ENCODE results near the gene FIZ1. TPM values are rescaled to one million over a fixed set of nuclear protein-coding genes. Genes with fewer than 3 reads are reported as not detected.

Gene FIZ1
- total and polyA plus RNA-seq, 4 donors, result 1.1 to 4.3 (median 2.3) TPM

GRCh38 chr19:55611300-55611982, 12.1 kb upstream of the FIZ1 start:
- no peak for DNase-seq (ENCODE audit: low spot score)
- Histone ChIP-seq H3K27me3 (ENCODE audit: control insufficient read depth in 4 of 4, insufficient read depth in 4 of 4, low read length in 3 of 4) (no peaks in the 10 kb centered on the region), H3K27ac (ENCODE audit: low read depth in 1 of 2, low read length in 2 of 2) (no peak overlapping the region), H3K36me3 (ENCODE audit: control insufficient read depth in 4 of 4, insufficient read depth in 3 of 4, low read depth in 1 of 4, low read length in 3 of 4) (peaks cover 0 to 20% (median 11%) of the 10 kb centered on the region in 4 donors), H3K4me1 (ENCODE audit: control insufficient read depth in 4 of 4, insufficient read depth in 4 of 4, low read length in 3 of 4) (peaks cover 0 to 9% (median 7%) of the 10 kb centered on the region in 4 donors), H3K4me3 (ENCODE audit: low read depth in 1 of 3, low read length in 3 of 3) (no peak overlapping the region), H3K9me3 (ENCODE audit: control insufficient read depth in 4 of 4, low read length in 3 of 4) (no peaks in the 10 kb centered on the region), H3K9ac (ENCODE audit: low read depth in 1 of 2, low read length in 2 of 2) (no peak overlapping the region)
- 84% methylated on average over 15 of the region's 15 CpGs for WGBS
- no peak for TF ChIP-seq JUND (IDR thresholded peaks at IDR 0.05)
- TF ChIP-seq ZBTB33 (IDR thresholded peaks at IDR 0.05), result no peak
- TF ChIP-seq YY1 (IDR thresholded peaks at IDR 0.05), result no peak
- TF ChIP-seq HNF4G (IDR thresholded peaks at IDR 0.05), result no peak
- TF ChIP-seq SP1 (IDR thresholded peaks at IDR 0.05), result no peak
- TF ChIP-seq RXRA (IDR thresholded peaks at IDR 0.05), result no peak
- no peak for TF ChIP-seq RAD21 (IDR thresholded peaks at IDR 0.05)
- no peak for TF ChIP-seq MAX (IDR thresholded peaks at IDR 0.05)
- no peak for TF ChIP-seq EGR1 (IDR thresholded peaks at IDR 0.05; ENCODE audit: low read depth in 2 of 2)
- no peak for TF ChIP-seq GABPA (IDR thresholded peaks at IDR 0.05 in 1 of 2, conservative IDR thresholded peaks at IDR 0.05 in 1 of 2)
- no peak for TF ChIP-seq CTCF (IDR thresholded peaks at IDR 0.05; ENCODE audit: low read depth, low read length, missing input control)
- TF ChIP-seq FOXA2 (IDR thresholded peaks at IDR 0.05), result no peak
- no peak for TF ChIP-seq HNF4A (conservative IDR thresholded peaks at IDR 0.05)
- TF ChIP-seq REST (IDR thresholded peaks at IDR 0.05), result no peak
- TF ChIP-seq ATF3 (IDR thresholded peaks at IDR 0.05), result no peak
- no peak for TF ChIP-seq TAF1 (conservative IDR thresholded peaks at IDR 0.05)
- no peak for TF ChIP-seq FOXA1 (IDR thresholded peaks at IDR 0.05)
- no peak for TF ChIP-seq NR2F2 (IDR thresholded peaks at IDR 0.05)

All from liver (tissue), 9 donors.